Stimulated activated CD8-positive, alpha-beta memory T cell treated with anti-CD3 and anti-CD28 coated beads, Interleukin-2, amount 100 ng/mL, for 1 hour (primary cell): ENCODE measurements around the gene OTUD5.
A peak's percentile ranks its signal among the peaks of the same experiment; 100 is the strongest.
"Not testable (repeated sequence)": the region's sequence is repeated elsewhere in the genome, so short reads cannot be mapped to it uniquely, and the experiment has no call there.

Source experiments
- DNase-seq, 2 donors: peaks; one replicate each; pipeline ENCODE4 v3.0.0-alpha.2; 2020; ENCODE audit warnings: low read depth in 2 of 2

The OTUD5 gene

GRCh38 chrX:48957477-48957826, at the start of gene OTUD5:
OTUD5 (minus strand) TSS chrX:48957607; CDS start chrX:48957570, 37 bp downstream.
- DNase-seq: peak; percentile 42 to 61

- DNase-seq: no peak
Measured at GRCh38 chrX:49003696-49004095, 46.3 kb upstream of the OTUD5 start.

DNA sequence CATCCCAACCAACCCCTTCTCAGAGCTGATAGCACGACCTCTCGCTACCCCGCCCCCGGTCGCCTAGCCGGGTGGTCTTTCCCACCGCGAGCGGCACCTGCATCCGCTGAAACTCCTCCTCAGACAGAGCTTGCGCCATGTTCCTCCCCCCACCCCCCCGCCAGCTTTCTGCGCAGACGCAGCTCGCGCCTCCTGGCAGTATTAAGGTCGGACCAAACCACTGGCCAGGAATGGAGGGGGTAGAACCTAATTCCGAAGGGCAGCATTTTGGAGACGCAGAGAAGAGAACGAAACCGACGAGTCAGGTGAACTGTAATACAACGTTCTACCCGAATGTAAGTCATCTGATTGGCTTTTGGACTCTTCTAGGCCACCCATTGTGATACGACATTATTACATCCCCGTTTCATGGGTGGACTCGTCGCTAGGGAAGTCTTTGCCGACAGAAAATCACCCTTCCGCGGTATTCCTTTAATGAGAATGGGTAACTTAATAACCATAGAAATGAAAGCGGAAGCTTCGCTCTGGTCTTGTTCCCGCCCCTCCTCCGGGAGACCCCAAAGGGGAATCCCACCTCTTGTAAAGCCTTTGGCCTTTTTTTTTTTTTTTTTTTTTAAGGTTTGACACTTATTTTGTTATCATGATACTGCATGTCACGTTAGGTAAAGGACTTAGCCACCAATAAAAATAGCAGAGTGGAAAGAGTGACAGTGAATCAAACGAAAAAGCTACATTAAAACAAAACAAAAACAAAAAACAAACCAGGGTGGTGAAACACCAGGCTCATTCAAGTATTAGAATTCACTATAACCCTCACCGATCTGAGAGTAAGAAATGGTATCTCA, 44.9 kb upstream of the OTUD5 start, which contains the start of gene GRIPAP1:
Gene GRIPAP1 (minus strand): TSS at position 174 of the 845 bp plus-strand sequence. CDS start 35 bp downstream, at position 139.
- peak; percentile 42 to 58 for DNase-seq

DNA sequence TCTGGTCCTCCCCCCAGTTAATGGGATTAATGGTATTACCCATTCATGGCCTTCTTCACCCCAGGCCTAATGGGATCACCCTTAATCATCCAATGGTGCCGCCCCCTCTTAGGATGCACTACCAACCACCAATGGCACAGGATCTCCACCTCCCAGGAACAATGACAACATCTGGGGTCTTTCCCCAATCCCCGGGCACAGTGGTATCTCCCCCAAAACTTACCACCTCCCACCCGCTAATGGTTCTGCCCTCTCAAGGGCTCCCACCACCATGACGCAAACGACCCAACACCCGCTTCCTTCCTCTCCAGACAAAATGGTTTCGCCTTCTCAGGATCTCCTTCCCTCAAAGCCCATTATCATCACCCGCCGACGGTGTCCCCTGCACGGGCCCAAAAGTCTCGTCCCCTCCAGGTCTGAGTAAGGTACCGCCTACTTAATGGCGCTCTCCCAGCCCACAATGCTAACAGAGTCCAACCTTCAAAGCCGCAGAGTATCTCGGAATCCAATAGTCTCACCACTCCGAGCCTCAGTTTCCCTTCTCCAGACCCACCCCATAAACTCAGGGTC, 44.2 kb upstream of the OTUD5 start:
- DNase-seq: peak; percentile 13 to 16

DNA sequence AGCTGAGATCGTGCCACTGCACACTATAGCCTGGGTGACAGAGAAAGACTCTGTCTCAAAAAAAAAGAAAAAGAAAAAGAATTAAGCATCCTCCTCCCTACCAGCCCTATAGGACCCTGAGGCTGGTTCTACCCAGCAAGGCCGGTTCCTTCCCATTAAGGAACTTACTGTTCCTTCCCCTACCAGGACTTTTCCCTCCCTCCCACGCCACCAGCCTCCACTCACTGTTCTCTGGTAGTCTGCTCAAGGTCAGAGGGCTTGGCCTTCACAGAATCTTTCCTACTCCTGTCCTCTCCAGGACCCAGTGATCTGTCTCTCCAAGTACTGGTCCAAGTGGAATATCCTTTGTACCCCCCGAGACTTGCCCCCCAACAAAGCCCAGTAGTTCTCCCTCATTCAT, 43.2 kb upstream of the OTUD5 start:
- no peak for DNase-seq

GRCh38 chrX:48999030-48999429, 41.6 kb upstream of the OTUD5 start:
- DNase-seq: no peak

DNA sequence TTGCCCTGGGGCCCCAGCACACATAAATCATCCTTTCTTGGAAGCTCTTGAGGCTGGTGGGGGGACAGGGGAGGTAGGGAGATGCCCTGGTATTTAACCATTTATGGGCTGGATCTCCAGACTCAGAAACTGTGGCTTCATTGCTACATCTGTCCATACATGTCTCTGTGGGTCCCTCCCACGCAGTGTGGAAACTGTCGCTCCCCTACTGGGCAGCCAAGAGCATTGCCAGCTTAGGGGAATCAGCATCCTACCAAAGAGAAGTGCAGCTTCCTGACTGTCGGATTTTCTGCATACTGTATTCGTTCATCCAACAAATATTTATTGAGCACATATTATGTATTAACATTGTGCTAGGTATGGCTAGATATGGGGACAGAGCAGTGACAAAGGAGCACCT, 41.0 kb upstream of the OTUD5 start:
- no peak for DNase-seq

- DNase-seq: no peak
Measured at GRCh38 chrX:48997865-48998264, 40.5 kb upstream of the OTUD5 start.

DNA sequence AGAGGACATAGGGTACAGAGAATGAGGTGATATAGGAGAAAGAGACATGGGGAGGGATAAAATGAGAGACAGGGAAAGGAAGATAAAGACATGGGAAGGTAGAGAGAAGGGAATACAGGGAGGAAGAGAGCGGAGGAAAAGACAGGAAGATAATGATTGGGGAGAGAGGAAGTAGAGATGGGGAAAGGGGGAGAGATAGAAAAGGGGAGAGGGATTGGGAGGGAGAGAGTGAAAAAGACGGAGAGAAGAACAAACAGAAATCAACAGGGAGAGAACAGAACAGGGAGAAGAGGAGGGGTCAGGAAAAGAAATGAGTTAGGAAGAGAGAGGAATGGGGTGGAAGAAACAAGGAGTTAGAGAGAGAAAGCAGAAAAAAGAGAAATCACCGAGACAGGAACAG, 40.0 kb upstream of the OTUD5 start:
- no peak for DNase-seq

DNA sequence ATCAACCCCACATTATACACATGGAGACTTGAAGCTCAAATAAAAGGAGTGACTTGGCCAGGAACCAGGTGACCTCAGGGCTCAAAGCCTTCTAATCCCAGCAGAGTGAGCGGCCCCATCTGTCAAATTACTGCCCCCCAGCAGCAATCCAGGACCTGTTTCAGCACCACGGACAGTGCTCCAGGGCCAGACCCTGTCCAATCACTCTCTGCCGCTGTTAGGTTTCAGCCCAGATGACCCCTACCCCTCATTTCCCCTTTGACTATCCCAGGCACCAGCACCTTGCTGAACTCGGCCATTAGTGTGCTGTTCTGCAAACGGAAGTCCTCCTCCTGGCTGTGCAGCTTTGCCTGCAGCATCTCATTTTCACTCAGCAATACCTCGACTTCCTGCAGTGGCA, 39.6 kb upstream of the OTUD5 start:
- no peak for DNase-seq

- no peak for DNase-seq
Measured at GRCh38 chrX:48992341-48992740, 34.9 kb upstream of the OTUD5 start.

DNA sequence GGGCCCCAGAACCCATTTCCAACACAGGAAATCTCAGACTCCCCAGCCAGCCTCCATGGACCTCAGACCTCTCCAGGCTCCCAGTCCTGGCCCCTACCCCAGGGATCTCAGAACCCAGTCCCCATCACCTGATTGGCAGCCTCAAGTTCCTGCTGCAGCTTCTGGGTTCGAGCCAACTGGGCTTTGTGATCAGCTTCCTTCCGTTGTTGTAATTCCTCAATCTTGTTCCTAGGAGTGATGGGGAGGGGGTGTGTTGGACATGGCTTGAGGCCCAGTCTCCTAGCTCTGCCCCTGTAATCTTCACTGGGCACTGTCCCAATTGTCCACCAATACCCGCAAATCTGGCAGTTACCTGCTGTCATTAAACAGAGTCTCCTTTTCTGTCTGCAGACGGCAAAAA, 32.1 kb upstream of the OTUD5 start:
- no peak for DNase-seq

DNA sequence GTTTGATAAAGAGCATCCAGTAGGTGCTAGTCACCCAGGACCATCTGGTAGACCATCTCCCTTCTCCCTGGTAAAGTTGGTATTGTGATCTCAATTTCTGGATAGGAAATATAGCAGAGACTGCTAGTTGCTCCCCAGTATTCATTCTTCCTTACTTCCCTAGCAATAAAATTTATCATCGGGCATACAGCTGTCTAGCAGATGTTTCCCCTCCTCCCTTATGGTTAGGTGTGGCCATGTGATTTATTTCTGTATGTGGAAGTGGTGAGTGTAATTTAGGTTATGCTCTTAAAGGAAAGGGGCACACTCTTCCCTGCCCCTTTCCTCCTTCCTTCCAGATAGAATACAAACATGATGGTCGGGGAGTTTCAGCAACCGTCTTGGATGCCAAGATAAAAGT, 26.5 kb upstream of the OTUD5 start:
- no peak for DNase-seq

DNA sequence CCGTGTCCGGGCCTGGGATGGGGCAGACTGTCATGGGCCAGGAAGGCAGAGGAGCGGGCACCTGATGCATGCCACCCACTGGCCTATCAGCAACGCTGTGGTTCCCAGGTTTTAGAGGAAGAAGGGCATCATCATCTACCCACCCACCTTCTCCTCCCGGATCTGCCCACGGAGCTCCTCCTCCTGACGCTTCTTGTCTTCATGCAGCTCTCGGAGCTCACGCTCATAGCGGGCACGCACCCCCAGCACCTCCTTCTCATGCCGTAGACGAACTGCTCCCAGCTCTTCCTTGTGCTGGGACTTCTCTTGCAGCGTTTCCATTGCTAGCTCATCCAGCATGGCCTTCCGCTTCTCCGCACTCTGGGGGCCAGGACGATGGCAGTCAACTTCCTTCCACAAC, 25.7 kb upstream of the OTUD5 start:
- no peak for DNase-seq

DNA sequence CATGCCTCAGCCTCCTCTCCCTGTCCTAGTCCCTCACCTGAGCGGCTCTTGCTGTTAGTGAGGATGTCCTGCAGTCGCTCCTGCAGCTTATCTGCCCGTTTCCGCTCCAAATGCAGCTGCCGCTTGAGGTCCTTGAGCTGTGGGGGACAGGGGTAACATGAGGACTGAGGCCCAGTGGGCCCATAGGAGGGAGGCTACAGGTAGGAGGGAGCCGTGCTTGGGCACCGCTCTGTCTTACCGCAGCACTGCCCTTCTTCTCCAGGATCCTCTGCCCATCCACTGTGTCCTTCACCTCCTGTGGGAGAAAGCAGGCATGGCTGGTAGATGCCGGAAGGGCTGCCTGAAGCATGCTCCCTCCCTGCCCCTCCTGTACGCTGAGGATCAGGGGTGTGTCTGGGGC, 23.8 kb upstream of the OTUD5 start:
- no peak for DNase-seq

- DNase-seq: not testable (repeated sequence)
Measured at GRCh38 chrX:48980341-48980740, 22.9 kb upstream of the OTUD5 start.

- DNase-seq: no peak
Measured at GRCh38 chrX:48978226-48978625, 20.8 kb upstream of the OTUD5 start.

DNA sequence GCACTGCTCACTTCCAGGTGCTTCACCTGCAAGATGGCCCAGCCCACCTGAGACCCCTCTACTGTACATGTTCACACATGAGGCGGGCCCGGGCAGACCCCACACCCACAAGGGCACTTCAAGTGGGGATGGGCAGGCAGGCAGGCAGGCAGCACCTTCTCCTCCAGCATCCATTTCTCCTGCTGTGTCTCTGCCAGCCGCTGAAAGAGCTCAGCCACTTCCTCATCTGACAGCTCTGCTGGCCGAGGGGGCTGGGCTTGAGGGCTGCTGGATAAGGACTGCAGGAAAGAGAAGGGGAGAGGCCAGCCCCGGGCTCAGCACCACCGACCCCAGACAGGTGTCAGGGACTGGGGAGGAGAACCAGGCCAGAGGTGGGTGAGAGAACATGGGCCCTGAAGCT, 18.7 kb upstream of the OTUD5 start:
- no peak for DNase-seq

DNA sequence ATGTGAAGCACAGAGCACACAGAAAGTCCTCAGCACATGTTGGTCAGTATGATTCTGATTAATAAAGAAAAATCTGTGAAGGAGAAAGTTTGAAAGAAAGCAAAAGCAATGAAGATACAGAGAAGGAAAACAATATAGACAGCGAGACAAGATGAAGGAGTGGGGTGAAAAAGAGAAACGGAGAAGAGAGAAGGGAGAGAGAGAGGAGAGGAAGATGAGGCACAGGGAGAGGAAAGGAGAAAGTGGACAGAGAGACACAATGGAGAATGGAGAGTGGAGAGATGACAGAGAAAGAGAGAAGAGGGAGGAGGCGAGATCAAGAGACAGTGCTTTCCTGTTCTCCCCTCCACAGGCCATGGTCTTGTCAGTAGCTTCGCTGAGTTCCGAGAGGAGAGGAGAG, 18.1 kb upstream of the OTUD5 start:
- no peak for DNase-seq

DNA sequence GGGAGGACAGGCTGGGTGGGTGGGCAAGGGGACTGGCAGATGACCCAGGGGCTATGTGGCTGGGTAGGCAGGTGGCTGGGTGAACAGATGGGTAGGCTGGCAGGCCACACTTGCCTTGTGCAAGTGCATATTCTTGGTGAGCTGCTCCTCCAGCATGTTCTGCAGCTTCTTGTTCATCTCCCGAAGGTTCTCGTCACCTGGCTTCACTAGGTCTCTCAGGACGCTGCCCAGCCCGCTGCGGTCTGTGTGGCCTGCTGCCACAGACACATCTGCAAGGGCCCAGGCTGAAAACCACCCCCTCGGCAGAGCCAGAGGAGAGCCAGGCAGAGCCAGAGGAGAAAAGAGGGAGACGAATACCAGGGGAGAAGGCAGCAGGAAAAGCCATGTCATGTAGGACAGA, 17.6 kb upstream of the OTUD5 start:
- DNase-seq: no peak

DNA sequence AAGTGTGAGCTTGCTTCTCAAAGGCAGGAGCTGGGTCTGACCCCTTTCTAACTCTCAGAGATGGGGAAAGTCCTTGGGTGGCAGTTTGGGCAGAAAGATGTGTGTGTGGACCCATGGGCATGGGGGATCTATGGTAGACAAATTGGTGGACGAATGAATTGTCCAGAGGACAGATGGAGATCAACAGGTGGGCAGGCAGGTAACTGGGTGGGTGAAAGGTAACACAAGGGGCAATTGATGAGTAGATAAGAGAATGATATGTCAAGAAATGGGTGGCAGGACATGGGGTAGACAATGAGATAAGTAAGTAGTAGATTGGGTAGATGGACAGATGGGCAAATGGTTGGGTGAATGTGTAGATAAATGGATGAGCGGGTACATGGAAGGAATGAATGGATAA, 17.2 kb upstream of the OTUD5 start:
- DNase-seq: no peak

GRCh38 chrX:48974033-48974432, 16.6 kb upstream of the OTUD5 start:
- no peak for DNase-seq
